GM12878 (cell line): ENCODE results near the gene POLK. TPM values are rescaled to one million over a fixed set of nuclear protein-coding genes. Genes with fewer than 3 reads are reported as not detected.
A peak's percentile ranks its signal among the peaks of the same experiment; 100 is the strongest.

ENCODE experiments used
- ATAC-seq: fragments of 200-7000 bp; cut with Tn5 transposase; 3 replicates; pipeline ENCODE4 v1.9.1; 2020; ENCODE audit warnings: mild to moderate bottlenecking, moderate library complexity
- BruUV-seq: library from RNA; stranded (reverse); fragments of 400-500 nt; replicated peaks from 2 replicates; lab custom pipeline; 2021; lab: Mats Ljungman, UMichigan
- CTCF ChIA-PET: fragments of 300-600 bp; sonication (Branson Sonifier 250); formaldehyde crosslinking; extraction: SDS; loops from one replicate; lab custom pipeline; 2021; ENCODE audit warnings: inconsistent platforms; lab: Yijun Ruan, JAX
- POLR2A ChIA-PET: fragments of 350-600 bp; formaldehyde crosslinking; extraction: SDS; loops from one replicate; lab custom pipeline; 2021; ENCODE audit warnings: inconsistent platforms; lab: Charles Lee
- RAD21 ChIA-PET: fragments of 300-600 bp; sonication (Branson Sonifier 250); formaldehyde crosslinking; loops from one replicate; lab custom pipeline; 2023; ENCODE audit warnings: antibody characterized with exemption; ENCODE audit not compliant: unreplicated experiment; lab: Charles Lee
- SMC1A ChIA-PET: fragments of 300-600 bp; sonication (Branson Sonifier 250); formaldehyde crosslinking; loops from one replicate; lab custom pipeline; 2023; ENCODE audit not compliant: unreplicated experiment, uncharacterized antibody; lab: Charles Lee
- DNase-seq: peaks from one replicate; pipeline ENCODE4 v3.0.0-alpha.2; 2011; ENCODE audit warnings: low read depth, low spot score
- FAIRE-seq: peaks from 3 replicates; lab custom pipeline; 2011; peaks lifted over from hg19 to GRCh38; lab: Jason Lieb, UNC
- H2AFZ ChIP-seq: 2 replicates; pipeline ENCODE4 v1.6.0; 2011; ENCODE audit warnings: low read depth, low read length, control low read depth; ENCODE audit not compliant: control insufficient read depth
- H3K27ac ChIP-seq: 2 replicates; pipeline ENCODE4 v1.5.1; 2011; ENCODE audit warnings: control low read depth; ENCODE audit not compliant: control insufficient read depth, insufficient read depth
- H3K27me3 ChIP-seq, 2 experiments: replicated peaks in 1 of 2; 2 replicates each; pipeline versions ENCODE4 v1.6.0 to v1.6.1; 2011; ENCODE audit warnings: low read length in 1 of 2; ENCODE audit not compliant: control insufficient read depth in 2 of 2, insufficient read depth in 2 of 2
- H3K36me3 ChIP-seq, 2 experiments: 2 replicates each; pipeline ENCODE4 v1.5.1; 2011; ENCODE audit warnings: low read length in 1 of 2; ENCODE audit not compliant: control insufficient read depth in 2 of 2, insufficient read depth in 2 of 2
- H3K4me1 ChIP-seq: 2 replicates; pipeline ENCODE4 v1.6.1; 2011; ENCODE audit warnings: mild to moderate bottlenecking, low read length, moderate library complexity, mixed read lengths; ENCODE audit not compliant: control insufficient read depth, insufficient read depth
- H3K4me2 ChIP-seq: 2 replicates; pipeline ENCODE4 v1.6.0; 2011; ENCODE audit warnings: control low read depth; ENCODE audit not compliant: control insufficient read depth, insufficient read depth
- H3K4me3 ChIP-seq: fragments of 200-600 bp; sonication (generic); 2 replicates; pipeline ENCODE4 v1.5.1; 2016
- H3K79me2 ChIP-seq: 2 replicates; pipeline ENCODE4 v1.6.0; 2011; ENCODE audit warnings: low read length; ENCODE audit not compliant: control insufficient read depth, insufficient read depth
- H3K9ac ChIP-seq: 2 replicates; pipeline ENCODE4 v1.8.0; 2011; ENCODE audit warnings: low read length, control low read depth, mixed read lengths; ENCODE audit not compliant: control insufficient read depth, insufficient read depth
- H3K9me3 ChIP-seq: replicated peaks from 3 replicates; pipeline ENCODE4 v1.5.1; 2011; ENCODE audit warnings: mild to moderate bottlenecking, low read length; ENCODE audit not compliant: control insufficient read depth, insufficient read depth
- H4K20me1 ChIP-seq: 2 replicates; pipeline ENCODE4 v1.6.0; 2011; ENCODE audit not compliant: control insufficient read depth, insufficient read depth
- ATF2 ChIP-seq: IDR thresholded peaks from 2 replicates; pipeline ENCODE4 v1.6.1; 2012; ENCODE audit warnings: low read length, inconsistent platforms
- ETV6 ChIP-seq, 2 experiments: fragments of 450-650 bp in 1 of 2; IDR thresholded peaks in 1 of 2; conservative IDR thresholded peaks in 1 of 2; 2 replicates each; pipeline ENCODE4 v1.6.1; 2014; ENCODE audit warnings: antibody characterized with exemption in 1 of 2, borderline replicate concordance in 1 of 2, low read depth in 1 of 2, mild to moderate bottlenecking in 1 of 2, moderate library complexity in 1 of 2
- GABPA ChIP-seq: IDR thresholded peaks from 2 replicates; pipeline ENCODE4 v1.6.1; 2014; ENCODE audit warnings: antibody characterized with exemption, low read depth, mild to moderate bottlenecking, inconsistent platforms
- HCFC1 ChIP-seq: fragments of 150-350 bp; IDR thresholded peaks from 2 replicates; pipeline ENCODE4 v1.6.1; 2014; ENCODE audit warnings: low read length
- IRF4 ChIP-seq: IDR thresholded peaks from 2 replicates; pipeline ENCODE4 v1.6.1; 2011; ENCODE audit warnings: low read depth, low read length
- JUNB ChIP-seq: IDR thresholded peaks from 2 replicates; pipeline ENCODE4 v1.6.1; 2016; ENCODE audit warnings: antibody characterized with exemption, mild to moderate bottlenecking
- SIN3A ChIP-seq: IDR thresholded peaks from 2 replicates; pipeline ENCODE4 v1.6.1; 2012; ENCODE audit warnings: low read depth, low read length, improper control_type of control experiment
- SIX5 ChIP-seq: IDR thresholded peaks from 2 replicates; pipeline ENCODE4 v1.6.1; 2011; ENCODE audit warnings: mild to moderate bottlenecking, low read depth, low read length, moderate library complexity; ENCODE audit not compliant: severe bottlenecking
- TAF1 ChIP-seq: IDR thresholded peaks from 2 replicates; pipeline ENCODE4 v1.6.1; 2011; ENCODE audit warnings: mild to moderate bottlenecking, low read depth, low read length, borderline replicate concordance
- YY1 ChIP-seq: IDR thresholded peaks from 2 replicates; pipeline ENCODE4 v1.6.1; 2011; ENCODE audit warnings: low read depth, mild to moderate bottlenecking, low read length
- ZBTB4 ChIP-seq: fragments of 450-650 bp; formaldehyde crosslinking; IDR thresholded peaks from 2 replicates; pipeline ENCODE4 v1.4.0; 2022; ENCODE audit warnings: mild to moderate bottlenecking, moderate library complexity
- ZNF207 ChIP-seq: fragments of 450-650 bp; IDR thresholded peaks from 2 replicates; pipeline ENCODE4 v1.6.1; 2014; ENCODE audit warnings: antibody characterized with exemption, mild to moderate bottlenecking, borderline replicate concordance
- ZNF622 ChIP-seq: fragments of 450-650 bp; IDR thresholded peaks from 2 replicates; pipeline ENCODE4 v1.6.1; 2017; ENCODE audit warnings: mild to moderate bottlenecking, inconsistent platforms
- WGBS: methylation state at CpG from one replicate; pipeline ENCODE4 v1.1.6; 2016; ENCODE audit warnings: low lambda C conversion rate; ENCODE audit not compliant: insufficient replicate concordance, insufficient coverage; ENCODE audit errors: missing lambda C conversion rate; 5-methylcytosine and 5-hydroxymethylcytosine counted together
- in situ Hi-C: fragments of 300-500 bp; cut with MboI; formaldehyde crosslinking; loops from 9 replicates; pipeline ENCODE4 v1.14.3; 2018; ENCODE audit warnings: mixed read lengths
- intact Hi-C: fragments of 100-400 bp; cut with micrococcal nuclease; formaldehyde crosslinking; loops from one replicate; pipeline ENCODE4 v1.14.2; 2022; ENCODE audit not compliant: unreplicated experiment
- polyA plus RNA-seq, 11 experiments: library from polyadenylated mRNA; depleted of rRNA in 4 of 11; unstranded in 6 of 11; stranded (reverse) in 5 of 11; fragments of >200 nt; fragmentation: Nextera tagmentation in 4 of 11; fragmentation: Illumina TruSeq in 1 of 11; extraction: Ambion mirVana in 4 of 11; extraction: Trizol in 1 of 11; gene quantifications; 1 replicate in 1 of 11; 2 replicates in 10 of 11; pipeline versions ENCODE4 v1.2.1 to v1.2.3, GENCODE V29; 2011 to 2016; ENCODE audit warnings: inconsistent platforms in 2 of 11, missing spikeins in 2 of 11, low read depth in 1 of 11
- total RNA-seq, 4 experiments: library from RNA; depleted of rRNA in 3 of 4; stranded (reverse); fragments of >200 nt in 3 of 4; fragmentation: Illumina TruSeq in 1 of 4; extraction: Trizol in 1 of 4; gene quantifications; 2 replicates each; pipeline versions ENCODE4 v1.2.1 to v1.2.3, GENCODE V29; 2013 to 2021

The POLK gene
- total and polyA plus RNA-seq, 10 of the 15 experiments (the other 5 are each of a cell fraction or from before 2014, with no cell fraction given) = 10.4 to 47.6 (median 29.0) TPM

- TF ChIP-seq ATF2 = no peak
- no peak for TF ChIP-seq ZBTB4 (CRISPR knock-in tag)
- no peak for TF ChIP-seq ZNF207
- TF ChIP-seq ZNF622 = no peak
Measured at GRCh38 chr5:75567710-75568109, 56.0 kb downstream of the POLK start (continued).

- DNase-seq = no peak
- H3K79me2 ChIP-seq = peaks cover 34% of the 10 kb centered on the region
- H4K20me1 ChIP-seq = no peaks in the 10 kb centered on the region
- H3K9me3 ChIP-seq = peaks cover 4% of the 10 kb centered on the region; the same call in 2 of the 3 replicates
- H3K27me3 ChIP-seq = no peaks in the 10 kb centered on the region
- peak overlapping the region; percentile 96 for H3K27ac ChIP-seq
- FAIRE-seq = no peak
- peak; percentile 41 for ATAC-seq
- BruUV-seq = no TSS peak
- no peaks in the 10 kb centered on the region; a peak in 2 of 4 replicates for H3K36me3 ChIP-seq
- peak overlapping the region; percentile 18; the same call in 1 of the 2 replicates for H3K9ac ChIP-seq
- ChIA-PET POLR2A (interaction anchor here (0.7 to 3.7 kb wide), 10 partner anchors 8 to 331 kb away, joined by 3 to 50 read pairs (median 8); partner anchors contain the start of genes ANKRD31, CERT1 and POLK), SMC1A (interaction anchor here (0.6 to 8.3 kb wide), 25 partner anchors 9 to 202 kb away, joined by 3 to 98 read pairs (median 5); partner anchors contain the start of genes CERT1 and POLK), RAD21 (interaction anchor here (0.5 to 4.5 kb wide), 16 partner anchors 8 to 1148 kb away, joined by 3 to 123 read pairs (median 8); partner anchors contain the start of genes CERT1, HMGCR and POLK), CTCF (interaction anchor here (0.7 to 6.3 kb wide), 8 partner anchors 9 to 112 kb away, joined by 3 to 22 read pairs (median 4); no protein-coding TSS in a partner anchor)
- no peak overlapping the region for H2AFZ ChIP-seq
- in situ Hi-C loops (loop anchor here (10.0 kb wide), 1 partner anchor 53 kb away; the partner anchor contains the start of genes CERT1 and POLK), intact Hi-C loops (no loop called here)
- H3K4me3 ChIP-seq = no peak overlapping the region
- 0% methylated on average over 2 of the region's 2 CpGs for WGBS
- TF ChIP-seq YY1 (peak; percentile 10; the same call in 1 of the 2 replicates), IRF4 (0 out of 2 replicates have a peak, but pooled peaks have one; percentile 21), ETV6 (conservative IDR thresholded peaks at IDR 0.05 in 1 of 2, IDR thresholded peaks at IDR 0.05 in 1 of 2; ENCODE audit: borderline replicate concordance in 1 of 2, low read depth in 1 of 2) (peak in 1 of 2 experiments; percentile 21; a peak in 1 of 4 replicates), JUNB (peak; percentile 39), HCFC1 (peak; percentile 54), TAF1 (no peak), SIX5 (peak; percentile 51), GABPA (0 out of 2 replicates have a peak, but pooled peaks have one; percentile 17), SIN3A (no peak)
- H3K4me2 ChIP-seq = peak overlapping the region; percentile 91
- peaks cover 36% of the 10 kb centered on the region for H3K4me1 ChIP-seq
Measured at GRCh38 chr5:75568202-75568601, 56.5 kb downstream of the POLK start.
